Panc1 (cell line): ENCODE data around the gene TNPO1.

Experiments used
- POLR2AphosphoS5 ChIP-seq: IDR thresholded peaks from 2 replicates; pipeline ENCODE4 v1.6.1; 2012; ENCODE audit warnings: mild to moderate bottlenecking, low read depth, low read length, moderate library complexity
- SIN3A ChIP-seq: IDR thresholded peaks from 2 replicates; pipeline ENCODE4 v1.6.1; 2012; ENCODE audit warnings: low read depth, mild to moderate bottlenecking, low read length, moderate library complexity, borderline replicate concordance; ENCODE audit not compliant: insufficient read depth
- TCF7L2 ChIP-seq: IDR thresholded peaks from 2 replicates; pipeline ENCODE4 v1.6.1; 2011; ENCODE audit warnings: mild to moderate bottlenecking, low read depth, low read length, inconsistent platforms
- TF ChIP-seq, protein P1 (sequence below): fragments of 450-650 bp; IDR thresholded peaks from 2 replicates; pipeline ENCODE4 v1.5.1; 2017; ENCODE audit warnings: mild to moderate bottlenecking
- TF ChIP-seq, protein P2 (sequence below), 2 experiments: IDR thresholded peaks; 2 replicates each; pipeline ENCODE4 v1.6.1; 2011 to 2012; ENCODE audit warnings: low read depth in 2 of 2, control low read depth in 1 of 2, low read length in 1 of 2, mild to moderate bottlenecking in 1 of 2, moderate library complexity in 1 of 2; ENCODE audit not compliant: insufficient read depth in 1 of 2

DNA sequence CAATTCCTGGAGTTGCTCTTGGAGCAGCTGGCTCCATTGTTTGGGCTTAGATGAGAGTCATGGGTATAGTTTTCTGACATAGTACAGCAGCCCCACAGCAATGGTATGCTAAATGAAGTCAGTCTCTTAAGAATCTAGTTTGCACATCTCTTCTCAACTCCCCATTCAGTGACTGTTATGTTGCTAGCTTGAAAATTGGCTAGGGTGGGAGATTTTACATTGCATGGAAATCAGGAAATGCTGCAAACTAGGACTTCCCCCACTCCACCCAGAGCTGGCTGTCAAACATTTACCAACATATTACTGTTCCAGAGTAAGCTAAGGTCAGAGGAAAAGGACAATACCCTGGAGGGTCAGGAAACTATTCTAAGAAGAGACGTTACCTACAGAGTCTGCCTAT, 121.7 kb downstream of the TNPO1 start:
- TF ChIP-seq, protein P1, sequence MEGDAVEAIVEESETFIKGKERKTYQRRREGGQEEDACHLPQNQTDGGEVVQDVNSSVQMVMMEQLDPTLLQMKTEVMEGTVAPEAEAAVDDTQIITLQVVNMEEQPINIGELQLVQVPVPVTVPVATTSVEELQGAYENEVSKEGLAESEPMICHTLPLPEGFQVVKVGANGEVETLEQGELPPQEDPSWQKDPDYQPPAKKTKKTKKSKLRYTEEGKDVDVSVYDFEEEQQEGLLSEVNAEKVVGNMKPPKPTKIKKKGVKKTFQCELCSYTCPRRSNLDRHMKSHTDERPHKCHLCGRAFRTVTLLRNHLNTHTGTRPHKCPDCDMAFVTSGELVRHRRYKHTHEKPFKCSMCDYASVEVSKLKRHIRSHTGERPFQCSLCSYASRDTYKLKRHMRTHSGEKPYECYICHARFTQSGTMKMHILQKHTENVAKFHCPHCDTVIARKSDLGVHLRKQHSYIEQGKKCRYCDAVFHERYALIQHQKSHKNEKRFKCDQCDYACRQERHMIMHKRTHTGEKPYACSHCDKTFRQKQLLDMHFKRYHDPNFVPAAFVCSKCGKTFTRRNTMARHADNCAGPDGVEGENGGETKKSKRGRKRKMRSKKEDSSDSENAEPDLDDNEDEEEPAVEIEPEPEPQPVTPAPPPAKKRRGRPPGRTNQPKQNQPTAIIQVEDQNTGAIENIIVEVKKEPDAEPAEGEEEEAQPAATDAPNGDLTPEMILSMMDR, result no peak
- TF ChIP-seq SIN3A (no peak), POLR2AphosphoS5 (no peak), TCF7L2 (no peak)
- TF ChIP-seq, protein P2, sequence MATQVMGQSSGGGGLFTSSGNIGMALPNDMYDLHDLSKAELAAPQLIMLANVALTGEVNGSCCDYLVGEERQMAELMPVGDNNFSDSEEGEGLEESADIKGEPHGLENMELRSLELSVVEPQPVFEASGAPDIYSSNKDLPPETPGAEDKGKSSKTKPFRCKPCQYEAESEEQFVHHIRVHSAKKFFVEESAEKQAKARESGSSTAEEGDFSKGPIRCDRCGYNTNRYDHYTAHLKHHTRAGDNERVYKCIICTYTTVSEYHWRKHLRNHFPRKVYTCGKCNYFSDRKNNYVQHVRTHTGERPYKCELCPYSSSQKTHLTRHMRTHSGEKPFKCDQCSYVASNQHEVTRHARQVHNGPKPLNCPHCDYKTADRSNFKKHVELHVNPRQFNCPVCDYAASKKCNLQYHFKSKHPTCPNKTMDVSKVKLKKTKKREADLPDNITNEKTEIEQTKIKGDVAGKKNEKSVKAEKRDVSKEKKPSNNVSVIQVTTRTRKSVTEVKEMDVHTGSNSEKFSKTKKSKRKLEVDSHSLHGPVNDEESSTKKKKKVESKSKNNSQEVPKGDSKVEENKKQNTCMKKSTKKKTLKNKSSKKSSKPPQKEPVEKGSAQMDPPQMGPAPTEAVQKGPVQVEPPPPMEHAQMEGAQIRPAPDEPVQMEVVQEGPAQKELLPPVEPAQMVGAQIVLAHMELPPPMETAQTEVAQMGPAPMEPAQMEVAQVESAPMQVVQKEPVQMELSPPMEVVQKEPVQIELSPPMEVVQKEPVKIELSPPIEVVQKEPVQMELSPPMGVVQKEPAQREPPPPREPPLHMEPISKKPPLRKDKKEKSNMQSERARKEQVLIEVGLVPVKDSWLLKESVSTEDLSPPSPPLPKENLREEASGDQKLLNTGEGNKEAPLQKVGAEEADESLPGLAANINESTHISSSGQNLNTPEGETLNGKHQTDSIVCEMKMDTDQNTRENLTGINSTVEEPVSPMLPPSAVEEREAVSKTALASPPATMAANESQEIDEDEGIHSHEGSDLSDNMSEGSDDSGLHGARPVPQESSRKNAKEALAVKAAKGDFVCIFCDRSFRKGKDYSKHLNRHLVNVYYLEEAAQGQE (IDR thresholded peaks at IDR 0.05; ENCODE audit: insufficient read depth in 1 of 2, low read depth in 2 of 2, low read length in 1 of 2), result no peak
